HT-29 (cell line): ENCODE results near the gene CEACAM18. TPM values are rescaled to one million over a fixed set of nuclear protein-coding genes. Genes with fewer than 3 reads are reported as not detected.
A peak's percentile ranks its signal among the peaks of the same experiment; 100 is the strongest.
"Not testable (repeated sequence)": the region's sequence is repeated elsewhere in the genome, so short reads cannot be mapped to it uniquely, and the experiment has no call there.

Source experiments
- DNase-seq: peaks from one replicate; pipeline ENCODE4 v3.0.0-alpha.2; 2015; ENCODE audit warnings: low spot score
- total RNA-seq: library from RNA; depleted of rRNA; stranded (reverse); fragments of >200 nt; shearing (Covaris generic); gene quantifications from 2 replicates; pipeline ENCODE4 v1.2.3, GENCODE V29; 2014

The CEACAM18 gene
- total RNA-seq, 1 experiment from 2014 or later, result not detected

DNA sequence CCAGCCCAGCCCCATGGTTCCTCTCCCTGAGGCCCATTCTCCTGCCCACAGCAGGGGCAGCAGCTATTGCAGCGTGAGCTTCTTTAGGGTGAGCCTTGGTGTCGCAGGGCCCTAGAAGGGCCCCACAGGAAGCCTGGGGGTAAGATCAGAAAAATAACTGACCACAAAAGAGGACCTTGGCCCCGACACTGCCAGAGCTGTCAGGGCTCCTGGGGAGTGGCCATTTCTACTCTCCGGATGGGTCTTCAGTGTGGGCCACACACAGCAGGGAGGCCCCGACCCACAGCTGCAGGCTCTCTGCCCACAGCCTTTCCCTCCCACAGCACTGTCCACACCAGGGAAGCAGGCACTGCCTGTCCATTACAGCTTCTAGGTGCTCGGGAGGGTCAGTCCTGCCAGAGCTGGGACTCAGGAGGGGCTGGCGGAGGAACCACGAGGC, 16.6 kb upstream of the CEACAM18 start:
- no peak for DNase-seq

DNA sequence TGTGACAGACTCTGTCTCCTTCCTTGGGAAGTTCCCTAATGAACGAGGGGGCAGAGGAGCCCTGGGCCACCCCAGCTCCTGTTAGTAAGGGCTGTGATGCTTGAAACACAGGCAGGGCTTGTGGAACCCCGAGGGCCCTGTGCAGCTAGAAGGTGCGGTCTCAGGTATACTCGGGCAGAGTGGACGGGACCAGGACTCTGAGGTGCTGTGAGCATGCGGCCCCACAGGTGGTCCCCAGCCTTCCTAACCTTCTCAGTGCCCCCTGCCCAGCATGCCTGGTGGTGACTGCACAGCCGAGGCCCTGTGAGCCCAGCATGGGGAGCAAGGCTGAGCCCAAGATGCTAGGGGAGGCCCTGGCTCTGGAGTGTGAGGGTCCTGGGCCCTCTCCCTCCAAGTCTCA, 16.1 kb upstream of the CEACAM18 start:
- no peak for DNase-seq

DNA sequence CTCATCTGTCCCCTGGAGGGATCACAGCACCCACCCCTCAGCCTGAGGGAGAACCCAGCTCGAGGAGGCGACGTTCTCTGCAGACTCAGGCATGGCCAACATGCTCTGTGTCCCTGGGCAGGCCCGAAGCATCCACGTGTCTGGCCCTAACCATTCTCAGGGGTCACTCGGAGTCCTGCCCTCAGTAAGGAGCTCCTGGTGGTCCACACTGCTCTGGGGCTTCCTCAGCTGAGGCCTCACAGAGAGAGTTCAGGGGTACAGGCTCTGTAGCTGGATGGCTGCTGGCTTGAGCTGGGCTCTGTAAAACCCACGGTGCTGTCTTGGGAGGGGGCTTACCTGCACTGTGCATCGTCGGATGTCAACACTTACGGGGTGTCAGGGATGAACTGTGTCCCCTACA, 15.7 kb upstream of the CEACAM18 start:
- DNase-seq, result no peak

DNA sequence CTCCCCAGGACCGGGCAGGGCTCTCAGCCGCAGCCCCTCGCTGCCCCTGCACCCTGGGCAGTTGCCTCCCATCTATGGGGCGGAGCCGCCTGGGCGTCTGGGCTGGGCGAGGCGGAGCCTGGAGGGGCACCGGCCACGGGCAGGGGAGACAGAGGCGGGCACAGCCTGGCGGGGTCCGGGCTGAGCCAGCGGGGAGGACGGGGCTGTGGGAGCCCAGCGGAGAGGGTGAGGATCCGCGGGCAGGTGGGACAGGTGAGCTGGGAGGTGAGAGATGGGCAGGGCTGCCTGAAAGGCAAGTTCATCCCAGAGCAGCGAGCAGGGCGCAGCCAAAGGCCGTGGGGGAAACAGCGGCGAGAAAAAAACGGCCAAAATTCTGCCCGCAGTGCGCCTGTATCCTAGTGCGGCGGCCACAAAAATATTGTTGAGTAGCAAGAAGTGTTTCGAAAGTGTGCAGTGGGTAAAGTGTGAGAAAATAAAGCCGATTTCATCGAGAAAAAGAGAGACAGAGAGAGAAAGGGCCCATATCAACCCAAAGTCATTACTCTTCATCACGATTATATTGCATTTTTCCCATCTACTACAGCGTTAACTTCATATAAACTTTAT, 14.3 kb upstream of the CEACAM18 start:
- DNase-seq, result not testable (repeated sequence)

DNA sequence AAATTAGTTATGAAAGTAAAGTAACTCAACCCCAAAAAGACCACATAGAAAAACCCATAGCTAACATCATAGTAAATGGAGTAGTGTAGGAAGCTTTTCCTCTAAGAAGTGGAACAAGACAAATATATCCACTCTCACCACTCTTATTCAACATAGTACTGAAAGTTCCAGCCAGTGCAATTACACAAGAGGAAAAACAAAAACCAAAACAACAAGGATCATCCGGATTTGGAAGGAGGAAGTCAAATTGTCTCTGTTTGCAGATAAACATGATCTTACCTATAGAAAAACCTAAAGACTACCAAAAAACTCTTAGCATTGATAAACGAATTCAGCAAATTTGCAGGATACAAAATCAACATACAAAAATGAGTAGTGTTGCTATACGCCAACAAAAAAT, 11.6 kb upstream of the CEACAM18 start:
- DNase-seq, result no peak

DNA sequence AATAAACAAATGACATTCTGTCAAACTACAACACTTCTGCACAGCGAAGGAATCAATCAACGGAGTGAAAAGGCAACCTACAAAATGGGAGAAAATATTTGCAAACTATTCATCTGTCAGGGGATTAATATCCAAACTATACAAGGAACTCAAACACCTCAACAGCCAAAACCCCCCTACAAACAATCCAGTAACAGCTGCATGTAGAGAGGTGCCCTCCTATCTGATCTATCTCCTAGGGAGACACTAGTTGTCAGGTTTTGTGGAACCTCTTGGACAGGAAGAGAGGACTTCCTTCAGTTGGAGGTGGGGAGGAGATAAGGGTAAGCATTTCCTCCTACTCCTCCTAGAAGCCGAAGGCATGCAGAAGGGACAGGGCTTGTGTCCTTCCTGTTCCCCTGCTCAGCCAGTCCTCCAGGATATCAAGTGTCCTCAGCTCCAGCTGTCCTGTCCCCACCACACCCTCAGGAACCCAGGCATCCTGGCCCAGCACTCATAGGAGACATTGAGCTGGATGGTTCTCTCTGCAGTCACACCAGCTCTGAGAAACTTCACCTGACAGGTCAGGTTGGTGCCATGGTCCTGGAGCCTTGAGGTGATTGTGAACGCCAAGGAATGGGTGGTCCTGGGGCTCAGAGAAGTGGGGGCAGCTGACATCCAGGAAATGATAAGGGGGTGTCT, 10.3 kb upstream of the CEACAM18 start:
- peak; percentile 13 for DNase-seq

DNA sequence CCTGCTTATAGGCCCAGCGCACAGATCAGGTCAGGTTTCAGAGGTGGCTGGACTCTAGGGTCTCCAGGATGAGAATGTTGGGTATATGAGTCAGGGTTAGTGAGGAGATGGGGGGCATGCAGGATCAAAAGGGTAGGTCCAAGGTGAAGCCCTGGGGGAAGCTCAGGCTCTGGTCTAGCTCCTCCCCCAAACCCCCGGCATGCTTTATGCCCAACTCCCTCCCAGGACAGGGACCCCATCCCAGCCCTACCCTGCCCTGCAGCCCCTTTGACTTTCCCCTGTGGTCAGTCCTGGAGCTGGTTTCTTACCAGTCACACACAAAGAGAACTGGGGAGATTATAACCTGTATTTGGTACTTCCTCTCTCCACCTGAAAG, 9.8 kb upstream of the CEACAM18 start:
- no peak for DNase-seq

DNA sequence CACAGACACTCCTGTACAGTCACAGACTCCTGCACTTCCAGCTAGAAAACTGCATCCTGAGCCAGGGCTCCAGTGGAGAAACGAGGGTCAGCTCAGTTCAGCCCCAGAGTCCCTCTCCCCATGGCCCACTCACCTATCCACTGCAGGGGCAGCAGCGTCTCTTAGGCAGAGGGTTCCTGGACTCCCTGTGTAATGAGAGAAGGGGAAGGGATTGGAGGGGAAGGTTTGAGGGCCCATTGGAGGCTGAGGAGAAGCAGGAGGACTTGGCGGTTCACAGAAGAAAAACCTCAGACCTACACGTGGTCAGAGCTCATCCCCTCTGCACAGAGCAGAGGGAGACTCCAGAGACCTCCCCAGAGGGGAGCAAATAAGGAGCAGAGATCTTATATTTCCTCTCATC, 9.2 kb upstream of the CEACAM18 start:
- no peak for DNase-seq

DNA sequence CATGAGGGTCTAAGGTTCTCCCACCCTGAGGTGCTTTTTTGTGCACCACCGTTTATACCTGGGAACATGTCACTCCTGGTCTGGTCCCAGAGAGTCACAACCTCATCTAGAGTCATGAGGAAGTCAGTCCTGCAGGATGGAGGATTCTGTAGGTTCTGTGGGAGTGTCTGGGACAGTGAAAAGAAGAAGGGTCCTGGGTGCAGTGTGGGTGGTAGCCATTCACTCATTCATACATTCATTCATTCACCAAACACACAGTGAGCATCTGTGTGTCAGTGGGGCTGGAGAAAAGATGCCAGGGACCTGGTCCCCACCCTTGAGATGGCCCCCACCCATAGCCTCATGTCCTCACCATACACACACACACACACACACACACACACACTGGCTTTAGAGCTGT, 8.7 kb upstream of the CEACAM18 start:
- no peak for DNase-seq

DNA sequence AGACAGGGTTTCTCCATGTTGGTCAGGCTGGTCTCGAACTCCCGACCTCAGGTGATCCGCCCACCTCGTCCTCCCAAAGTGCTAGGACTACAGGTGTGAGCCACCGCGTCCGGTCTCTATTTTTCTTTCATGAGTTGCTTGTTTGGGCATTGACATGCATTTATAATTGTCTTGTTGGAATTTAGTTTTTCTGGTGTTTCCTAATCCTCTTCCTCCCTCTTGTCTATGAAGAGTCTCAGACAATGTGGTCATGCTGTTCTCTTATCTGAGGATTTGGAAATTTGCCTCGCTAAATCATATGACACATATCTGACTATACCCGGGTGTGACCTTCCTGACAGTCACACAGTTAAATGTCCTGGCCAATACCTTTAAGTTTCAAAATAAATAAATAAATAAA, 7.4 kb upstream of the CEACAM18 start:
- no peak for DNase-seq

DNA sequence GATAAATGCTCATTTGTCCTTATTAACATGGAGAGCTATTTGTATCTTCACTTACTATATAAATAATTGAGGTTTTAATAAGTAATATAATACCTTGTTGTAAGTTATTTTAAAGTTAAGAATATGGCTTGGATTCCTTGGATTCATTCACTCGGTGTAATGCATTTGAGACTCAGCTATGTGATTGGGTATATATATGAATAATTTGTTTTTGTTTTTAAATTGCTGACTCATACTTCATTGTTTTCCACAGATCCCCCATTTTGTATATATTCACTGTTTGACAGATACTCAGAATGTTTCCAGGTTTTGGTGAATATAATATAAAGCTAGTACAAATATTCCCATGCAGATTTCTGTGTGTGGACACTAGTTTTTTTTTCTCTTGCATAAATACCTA, 6.8 kb upstream of the CEACAM18 start:
- DNase-seq, result no peak

DNA sequence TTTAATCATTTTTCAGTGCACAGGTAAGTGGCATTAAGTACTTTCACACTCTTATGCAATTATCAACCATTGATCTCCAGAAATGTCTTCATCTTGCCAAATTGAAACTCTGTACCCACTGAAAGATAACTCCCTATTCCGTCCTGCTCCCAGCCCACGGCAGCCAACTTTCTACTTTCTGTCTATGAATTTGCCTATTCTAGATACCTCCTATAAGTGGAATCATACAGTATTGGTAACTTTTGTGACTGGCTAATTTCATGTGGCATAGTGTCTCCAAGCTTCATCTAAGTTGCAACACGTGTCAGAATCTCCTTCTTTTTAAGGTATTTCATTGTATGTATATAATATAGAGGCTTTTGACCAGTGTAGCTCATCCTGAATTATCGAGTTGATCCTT, 5.7 kb upstream of the CEACAM18 start:
- DNase-seq, result no peak

DNA sequence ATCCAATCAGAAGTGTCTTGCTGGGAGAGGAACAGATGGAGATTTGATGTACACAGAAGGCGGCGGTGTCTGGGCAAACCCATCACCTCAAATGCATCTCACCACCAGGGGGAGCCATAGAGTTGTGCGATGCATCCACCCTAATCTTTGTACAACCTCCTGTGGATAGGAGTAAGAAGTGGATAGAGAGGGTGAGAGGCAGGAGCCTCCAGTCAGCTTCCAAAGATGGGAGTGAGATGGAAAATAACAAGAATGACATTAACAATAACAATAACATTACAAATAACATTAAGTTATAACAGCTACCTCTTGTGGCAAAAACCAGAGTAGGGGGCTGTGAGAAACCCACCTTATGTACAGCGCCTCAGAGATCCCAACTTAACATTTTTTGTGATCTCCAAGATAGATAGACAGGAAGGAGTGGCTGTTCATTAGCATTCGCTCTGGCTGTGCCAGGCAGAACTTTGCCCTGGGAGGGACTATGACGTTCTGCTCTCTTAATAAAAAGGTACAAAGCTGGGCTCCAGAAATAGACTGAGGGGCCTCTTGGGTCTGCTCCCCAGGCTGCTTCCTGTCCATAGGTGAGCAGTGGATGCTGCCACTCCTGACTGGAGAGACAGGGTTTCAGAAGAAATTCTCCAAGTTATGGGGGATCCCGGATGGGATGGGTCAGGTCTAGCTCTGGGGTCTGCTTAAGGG, 5.2 kb upstream of the CEACAM18 start:
- peak; percentile 98 for DNase-seq

DNA sequence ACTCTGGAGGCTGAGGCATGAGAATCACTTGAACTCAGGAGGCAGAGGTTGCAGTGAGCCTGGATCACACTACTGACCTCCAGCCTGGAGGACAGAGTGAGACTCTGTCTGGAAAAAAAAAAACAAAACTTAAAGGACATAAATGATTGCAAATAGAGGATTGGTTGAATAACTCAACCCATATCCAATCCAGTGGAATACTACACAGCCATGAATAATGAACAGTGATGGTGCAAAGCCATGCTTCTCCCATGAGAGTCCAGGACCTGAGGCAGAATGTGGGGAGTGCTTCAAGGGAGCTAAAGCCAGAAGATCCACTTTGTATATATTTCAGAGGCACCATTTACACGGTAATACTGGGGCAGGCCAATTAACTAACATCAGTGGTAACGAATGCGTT, 2.2 kb upstream of the CEACAM18 start:
- DNase-seq, result no peak

DNA sequence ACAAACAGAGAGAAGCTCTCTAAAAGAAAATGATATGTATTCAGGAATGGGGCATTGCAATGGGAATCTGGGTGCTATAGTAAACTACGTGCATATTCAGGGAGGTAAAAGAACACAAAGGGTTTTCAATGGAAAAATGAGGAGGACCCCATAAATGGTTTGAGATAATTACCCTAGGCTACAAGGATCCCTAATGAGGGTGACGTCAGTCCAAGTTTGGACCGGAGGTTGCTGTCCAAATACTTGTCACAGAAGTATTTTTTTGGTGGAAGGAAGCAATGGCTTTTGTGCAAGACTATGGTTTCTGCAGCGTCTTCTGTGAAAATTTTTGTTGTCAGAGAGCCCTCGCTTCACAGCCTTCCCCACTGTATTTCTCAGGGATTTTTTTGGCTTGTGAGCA, 995 bp upstream of the CEACAM18 start:
- no peak for DNase-seq

DNA sequence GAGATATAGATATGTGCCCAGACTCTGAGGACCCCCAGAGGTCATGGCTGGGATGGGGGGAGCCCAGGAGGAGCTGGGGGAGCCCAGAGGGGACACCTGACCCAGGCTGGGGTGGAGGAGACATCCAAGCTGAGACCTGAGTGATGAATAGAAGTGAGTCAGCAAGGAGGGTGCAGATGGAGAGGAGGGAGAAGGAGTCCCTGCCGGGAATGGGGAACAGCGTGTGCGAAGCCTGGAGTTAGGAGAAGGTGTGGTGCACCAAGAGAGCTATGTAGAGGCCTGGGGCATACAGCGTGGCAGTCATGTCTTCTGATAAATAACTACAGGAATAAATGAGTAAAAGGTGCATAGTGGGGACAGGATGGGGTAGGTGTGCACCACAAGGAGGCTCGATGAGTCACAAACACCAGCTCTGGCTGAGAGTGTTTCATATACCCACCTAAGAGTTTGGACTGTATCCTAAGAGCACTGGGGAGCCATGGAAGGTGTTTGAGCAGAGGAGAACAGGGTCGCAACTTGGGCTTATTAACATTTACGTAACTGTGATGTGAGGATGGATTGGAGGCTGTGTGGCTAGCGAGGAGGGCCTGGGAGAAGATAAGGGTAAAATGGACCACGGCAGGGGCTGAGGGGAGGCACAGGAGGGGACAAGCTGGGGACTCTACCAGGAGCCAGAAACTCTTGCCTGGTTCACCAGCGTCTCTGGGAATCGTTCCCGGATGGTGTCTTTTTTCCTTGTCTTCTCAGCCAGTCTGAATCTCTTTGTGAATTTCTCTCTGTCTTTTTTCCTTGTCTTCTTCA, 1.4 kb downstream of the CEACAM18 start:
- no peak for DNase-seq

DNA sequence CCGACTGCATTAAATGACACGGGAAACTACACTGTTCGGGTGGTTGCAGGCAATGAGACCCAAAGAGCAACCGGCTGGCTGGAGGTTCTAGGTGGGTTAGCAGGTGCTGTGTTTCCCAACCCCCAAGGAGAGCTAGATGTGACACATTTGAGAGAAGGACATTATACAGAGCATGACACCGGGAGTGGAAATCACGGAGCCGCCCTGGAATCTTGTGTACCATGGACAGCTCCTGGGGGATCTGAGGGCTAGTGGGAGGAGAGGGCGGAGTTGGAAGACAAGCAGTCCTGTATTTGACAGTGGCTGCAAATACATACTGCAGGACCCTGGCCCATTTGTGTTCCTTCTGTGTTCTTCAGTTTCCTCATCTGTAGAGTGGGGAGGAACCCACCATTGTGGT, 2.3 kb downstream of the CEACAM18 start:
- peak; percentile 75 for DNase-seq

DNA sequence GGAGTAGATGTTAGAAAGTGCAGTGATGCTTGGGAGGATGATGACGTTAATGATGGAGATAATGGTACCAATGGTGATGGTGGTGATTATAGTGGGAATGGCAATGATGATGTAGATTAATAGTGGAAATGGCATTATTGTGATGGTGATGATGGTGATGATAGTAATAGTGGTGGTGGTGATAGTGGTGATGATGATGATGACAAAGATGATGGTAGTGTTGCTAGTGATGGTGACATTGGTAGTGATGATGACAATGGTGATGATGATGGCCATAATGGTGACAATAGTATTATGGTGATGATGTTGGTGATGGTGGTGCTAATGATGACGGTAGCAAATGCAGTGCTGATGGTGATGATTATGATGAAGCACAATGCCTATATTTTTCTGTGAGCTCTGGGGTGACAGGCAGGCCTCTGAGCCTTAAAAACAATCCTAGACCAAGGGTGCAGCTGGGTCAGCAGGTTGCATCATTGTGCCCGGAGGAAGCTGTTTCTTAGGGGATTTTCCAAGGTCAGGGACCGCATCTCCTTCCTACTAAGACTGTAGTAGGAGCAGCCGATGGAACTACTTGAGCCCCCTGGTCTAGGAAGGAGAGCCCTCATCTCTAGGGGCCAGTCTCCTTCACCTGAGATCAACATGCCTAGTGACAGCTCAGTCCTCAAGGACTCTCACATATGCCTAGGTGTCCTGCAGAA, 7.8 kb downstream of the CEACAM18 start:
- DNase-seq, result no peak

DNA sequence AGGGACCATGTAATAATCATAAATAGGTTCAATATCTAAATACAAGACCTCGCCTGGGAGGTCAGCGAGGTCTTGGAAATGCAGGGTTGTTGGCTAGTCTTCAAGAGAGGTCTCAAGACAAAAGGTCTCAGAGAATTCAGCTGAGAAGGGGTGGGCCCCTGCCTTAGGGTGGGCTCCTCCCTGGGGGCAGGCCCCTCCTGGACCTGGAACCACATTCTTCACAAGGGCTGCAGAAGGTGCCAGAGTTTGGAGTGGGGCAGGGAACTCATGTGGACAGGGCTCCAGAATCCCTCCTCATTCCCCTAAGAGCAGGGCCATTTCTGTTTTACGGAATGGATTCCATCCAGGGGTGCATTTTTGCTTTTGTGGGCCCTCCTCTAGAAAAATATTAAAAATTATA, 10.2 kb downstream of the CEACAM18 start:
- DNase-seq, result no peak

DNA sequence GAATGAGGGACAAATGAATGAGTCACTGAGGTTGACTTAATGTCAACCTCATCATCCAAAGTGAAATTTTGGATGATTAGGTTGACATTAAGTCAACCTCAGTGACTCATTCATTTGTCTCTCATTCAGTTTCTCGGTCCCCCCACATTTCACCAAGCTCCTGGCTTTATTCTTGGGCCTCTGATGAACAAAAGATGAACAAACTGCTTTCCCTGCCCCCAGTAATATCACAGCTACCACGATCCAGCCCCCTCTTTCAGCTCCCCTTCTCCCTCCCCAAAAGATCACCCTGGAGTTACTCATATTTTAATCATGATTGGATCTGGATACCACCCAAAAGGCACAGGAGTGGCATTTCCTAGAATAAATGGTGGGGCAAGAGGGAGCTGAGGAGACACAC, 10.8 kb downstream of the CEACAM18 start:
- no peak for DNase-seq

DNA sequence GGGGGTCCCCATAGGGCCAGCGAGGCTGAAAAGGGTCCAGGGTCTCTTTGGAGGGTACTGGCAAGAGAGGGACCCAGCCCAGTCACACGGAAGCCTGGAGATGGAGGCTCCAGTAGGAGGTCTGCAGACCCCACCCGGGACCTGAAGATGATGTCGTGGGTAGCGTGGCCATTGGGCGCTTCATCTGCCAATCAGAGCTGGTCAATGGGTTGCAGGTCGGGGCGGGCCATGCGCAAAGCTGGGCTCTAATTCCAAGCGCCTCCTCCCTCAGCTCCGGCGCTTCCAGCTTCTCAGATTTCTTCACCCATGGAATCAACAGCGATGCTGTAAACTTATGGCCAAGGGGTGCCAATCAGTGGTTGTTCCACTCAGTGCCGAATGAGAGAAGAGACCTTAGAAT, 12.3 kb downstream of the CEACAM18 start:
- no peak for DNase-seq

DNA sequence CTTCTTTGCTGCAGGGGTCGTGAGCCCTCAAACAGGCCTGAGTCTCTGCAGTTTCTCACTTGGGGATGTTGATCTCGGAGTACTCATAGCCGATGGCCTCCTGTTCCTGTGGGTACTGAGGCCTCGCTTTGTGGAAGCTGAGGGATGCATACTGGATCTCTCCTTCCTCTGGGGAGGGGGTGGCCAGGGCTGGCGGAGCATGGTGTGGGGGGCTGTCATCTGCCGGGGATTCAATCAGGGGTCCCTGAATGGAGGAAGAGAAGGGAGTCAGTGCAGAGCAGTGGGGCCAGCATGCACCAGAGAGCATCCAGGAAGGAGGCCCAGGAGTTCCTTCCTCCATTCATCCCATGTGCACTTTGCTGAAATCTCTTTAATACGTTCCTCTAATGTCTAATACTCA, 13.2 kb downstream of the CEACAM18 start:
- DNase-seq, result no peak
